Muscle layer of duodenum (tissue), 2 donors: ENCODE results near the gene THAP5.

Source experiments
- H3K27ac ChIP-seq: one replicate; pipeline ENCODE4 v1.7.0; 2013; ENCODE audit warnings: mild to moderate bottlenecking, low read length
- H3K27me3 ChIP-seq: one replicate; pipeline ENCODE4 v1.7.0; 2013; ENCODE audit warnings: low read depth, mild to moderate bottlenecking, control low read depth, low read length
- H3K36me3 ChIP-seq, 2 donors: one replicate each; pipeline ENCODE4 v1.7.0; 2013; ENCODE audit warnings: low read length in 2 of 2, control low read depth in 1 of 2, mild to moderate bottlenecking in 1 of 2; ENCODE audit not compliant: insufficient read depth in 2 of 2, control insufficient read depth in 1 of 2
- H3K4me1 ChIP-seq, 2 donors: one replicate each; pipeline ENCODE4 v1.7.0; 2013; ENCODE audit warnings: low read length in 2 of 2, mild to moderate bottlenecking in 2 of 2, control low read depth in 1 of 2, moderate library complexity in 1 of 2; ENCODE audit not compliant: insufficient read depth in 2 of 2, control insufficient read depth in 1 of 2
- H3K4me3 ChIP-seq, 2 donors: one replicate each; pipeline ENCODE4 v1.7.0; 2013; ENCODE audit warnings: low read length in 2 of 2, low read depth in 1 of 2, mild to moderate bottlenecking in 1 of 2
- H3K9me3 ChIP-seq, 2 donors: one replicate each; pipeline ENCODE4 v1.7.0; 2013; ENCODE audit warnings: low read length in 2 of 2, control low read depth in 1 of 2, mild to moderate bottlenecking in 1 of 2; ENCODE audit not compliant: control insufficient read depth in 1 of 2
- donor health status: healthy.

Gene THAP5

GRCh38 chr7:108600399-108600798 lies 30.9 kb upstream of the THAP5 start:
- H3K9me3 ChIP-seq: no peaks in the 10 kb centered on the region
- H3K4me3 ChIP-seq: no peak overlapping the region
- H3K4me1 ChIP-seq: no peaks in the 10 kb centered on the region
- H3K27ac ChIP-seq: no peak overlapping the region
- H3K27me3 ChIP-seq: no peaks in the 10 kb centered on the region
- H3K36me3 ChIP-seq: no peaks in the 10 kb centered on the region

- H3K4me3 ChIP-seq: no peak overlapping the region
These were observed 29.5 kb upstream of the THAP5 start for GRCh38 chr7:108598914-108599580.

GRCh38 chr7:108598153-108598552 lies 28.6 kb upstream of the THAP5 start:
- Histone ChIP-seq H3K27me3 (no peaks in the 10 kb centered on the region), H3K9me3 (no peaks in the 10 kb centered on the region), H3K27ac (no peak overlapping the region), H3K4me1 (no peaks in the 10 kb centered on the region), H3K36me3 (no peaks in the 10 kb centered on the region), H3K4me3 (no peak overlapping the region)

More at GRCh38 chr7:108598914-108599580, 29.5 kb upstream of the THAP5 start:
- Histone ChIP-seq H3K27ac (no peak overlapping the region), H3K36me3 (no peaks in the 10 kb centered on the region), H3K9me3 (no peaks in the 10 kb centered on the region), H3K4me1 (no peaks in the 10 kb centered on the region), H3K27me3 (no peaks in the 10 kb centered on the region)

- no peak overlapping the region for H3K4me3 ChIP-seq
- H3K9me3 ChIP-seq: no peaks in the 10 kb centered on the region
- H3K4me1 ChIP-seq: no peaks in the 10 kb centered on the region
- no peaks in the 10 kb centered on the region for H3K36me3 ChIP-seq
- no peaks in the 10 kb centered on the region for H3K27me3 ChIP-seq
- H3K27ac ChIP-seq: no peak overlapping the region
These were observed 27.1 kb upstream of the THAP5 start for GRCh38 chr7:108596560-108596959.

GRCh38 chr7:108592646-108593201 lies 23.2 kb upstream of the THAP5 start:
- H3K9me3 ChIP-seq: no peaks in the 10 kb centered on the region
- H3K27ac ChIP-seq: no peak overlapping the region
- no peaks in the 10 kb centered on the region for H3K36me3 ChIP-seq
- no peaks in the 10 kb centered on the region for H3K4me1 ChIP-seq
- H3K27me3 ChIP-seq: no peaks in the 10 kb centered on the region
- H3K4me3 ChIP-seq: no peak overlapping the region

- Histone ChIP-seq H3K4me3 (no peak overlapping the region), H3K36me3 (no peaks in the 10 kb centered on the region), H3K27me3 (no peaks in the 10 kb centered on the region), H3K4me1 (no peaks in the 10 kb centered on the region), H3K9me3 (no peaks in the 10 kb centered on the region), H3K27ac (no peak overlapping the region)
These were observed 21.1 kb upstream of the THAP5 start for GRCh38 chr7:108590606-108591005.

- no peaks in the 10 kb centered on the region for H3K9me3 ChIP-seq
- H3K27ac ChIP-seq: no peak overlapping the region
- H3K27me3 ChIP-seq: no peaks in the 10 kb centered on the region
- H3K36me3 ChIP-seq: no peaks in the 10 kb centered on the region
- no peak overlapping the region for H3K4me3 ChIP-seq
- H3K4me1 ChIP-seq: no peaks in the 10 kb centered on the region
These were observed 20.4 kb upstream of the THAP5 start for GRCh38 chr7:108589874-108590273.

- Histone ChIP-seq H3K4me3 (no peak overlapping the region), H3K27me3 (no peaks in the 10 kb centered on the region), H3K9me3 (no peaks in the 10 kb centered on the region), H3K27ac (no peak overlapping the region), H3K36me3 (no peaks in the 10 kb centered on the region), H3K4me1 (no peaks in the 10 kb centered on the region)
These were observed 19.7 kb upstream of the THAP5 start for GRCh38 chr7:108589199-108589598.

- Histone ChIP-seq H3K36me3 (no peaks in the 10 kb centered on the region), H3K27ac (no peak overlapping the region), H3K4me1 (no peaks in the 10 kb centered on the region), H3K27me3 (no peaks in the 10 kb centered on the region), H3K4me3 (no peak overlapping the region), H3K9me3 (no peaks in the 10 kb centered on the region)
These were observed 16.8 kb upstream of the THAP5 start for GRCh38 chr7:108586274-108586710.

GRCh38 chr7:108585843-108586242 lies 16.3 kb upstream of the THAP5 start:
- H3K9me3 ChIP-seq: no peaks in the 10 kb centered on the region
- no peak overlapping the region for H3K4me3 ChIP-seq
- H3K27me3 ChIP-seq: no peaks in the 10 kb centered on the region
- H3K36me3 ChIP-seq: no peaks in the 10 kb centered on the region
- H3K4me1 ChIP-seq: no peaks in the 10 kb centered on the region
- H3K27ac ChIP-seq: no peak overlapping the region

- H3K4me1 ChIP-seq: no peaks in the 10 kb centered on the region
- no peaks in the 10 kb centered on the region for H3K27me3 ChIP-seq
- H3K9me3 ChIP-seq: peaks cover 0 to 6% of the 10 kb centered on the region in 2 donors
- H3K27ac ChIP-seq: no peak overlapping the region
- H3K4me3 ChIP-seq: no peak overlapping the region
- peaks cover 0 to 10% of the 10 kb centered on the region in 2 donors for H3K36me3 ChIP-seq
These were observed 14.7 kb upstream of the THAP5 start for GRCh38 chr7:108584211-108584610.
